Liver (tissue), 9 donors: ENCODE results near the gene MAN2C1. TPM values are rescaled to one million over a fixed set of nuclear protein-coding genes. Genes with fewer than 3 reads are reported as not detected.
"Not testable (repeated sequence)": the region's sequence is repeated elsewhere in the genome, so short reads cannot be mapped to it uniquely, and the experiment has no call there.

Source experiments
- DNase-seq: peaks from one replicate; pipeline ENCODE4 v3.0.0-alpha.2; 2017; ENCODE audit warnings: low spot score
- H3K27ac ChIP-seq, 2 donors: one replicate each; pipeline ENCODE4 v1.7.0; 2013; ENCODE audit warnings: inconsistent platforms in 2 of 2, low read length in 2 of 2, control low read depth in 1 of 2, low read depth in 1 of 2, mild to moderate bottlenecking in 1 of 2
- H3K27me3 ChIP-seq, 4 donors: one replicate each; pipeline versions ENCODE4 v1.6.1 to v1.7.0; 2013; ENCODE audit warnings: low read length in 3 of 4, inconsistent platforms in 1 of 4, mild to moderate bottlenecking in 1 of 4, moderate library complexity in 1 of 4; ENCODE audit not compliant: control insufficient read depth in 4 of 4, insufficient read depth in 4 of 4
- H3K36me3 ChIP-seq, 4 donors: one replicate each; pipeline versions ENCODE4 v1.6.1 to v1.7.0; 2013; ENCODE audit warnings: low read length in 3 of 4, mild to moderate bottlenecking in 3 of 4, low read depth in 1 of 4, moderate library complexity in 1 of 4; ENCODE audit not compliant: control insufficient read depth in 4 of 4, insufficient read depth in 3 of 4
- H3K4me1 ChIP-seq, 4 donors: one replicate each; pipeline versions ENCODE4 v1.6.1 to v1.7.0; 2013; ENCODE audit warnings: low read length in 3 of 4, mild to moderate bottlenecking in 3 of 4, moderate library complexity in 1 of 4; ENCODE audit not compliant: control insufficient read depth in 4 of 4, insufficient read depth in 4 of 4
- H3K4me3 ChIP-seq, 3 donors: one replicate each; pipeline versions ENCODE4 v1.6.1 to v1.7.0; 2013; ENCODE audit warnings: low read length in 3 of 3, control low read depth in 1 of 3, low read depth in 1 of 3, mild to moderate bottlenecking in 1 of 3
- H3K9ac ChIP-seq, 2 donors: one replicate each; pipeline ENCODE4 v1.7.0; 2013; ENCODE audit warnings: low read length in 2 of 2, mild to moderate bottlenecking in 2 of 2, moderate library complexity in 2 of 2, control low read depth in 1 of 2, low read depth in 1 of 2
- H3K9me3 ChIP-seq, 4 donors: one replicate each; pipeline versions ENCODE4 v1.6.1 to v1.7.0; 2013; ENCODE audit warnings: low read length in 3 of 4; ENCODE audit not compliant: control insufficient read depth in 4 of 4
- ATF3 ChIP-seq: IDR thresholded peaks from 2 replicates; pipeline ENCODE4 v1.6.1; 2016; ENCODE audit warnings: antibody characterized with exemption
- CTCF ChIP-seq: fragments of 150-350 bp; IDR thresholded peaks from 2 replicates; pipeline ENCODE4 v1.5.1; 2017; ENCODE audit warnings: improper control_type of control experiment, low read depth, low read length; ENCODE audit not compliant: missing input control
- EGR1 ChIP-seq, 2 donors: IDR thresholded peaks; 2 replicates each; pipeline ENCODE4 v1.6.1; 2016 to 2018; ENCODE audit warnings: antibody characterized with exemption in 2 of 2, low read depth in 2 of 2
- FOXA1 ChIP-seq: IDR thresholded peaks from 2 replicates; pipeline ENCODE4 v1.6.1; 2016; ENCODE audit warnings: antibody characterized with exemption
- FOXA2 ChIP-seq: IDR thresholded peaks from 2 replicates; pipeline ENCODE4 v1.6.1; 2016; ENCODE audit warnings: antibody characterized with exemption
- GABPA ChIP-seq, 2 donors: IDR thresholded peaks in 1 of 2; conservative IDR thresholded peaks in 1 of 2; 2 replicates each; pipeline ENCODE4 v1.6.1; 2016; ENCODE audit warnings: antibody characterized with exemption in 2 of 2, mild to moderate bottlenecking in 1 of 2, moderate library complexity in 1 of 2
- HNF4A ChIP-seq, 2 donors: conservative IDR thresholded peaks; 2 replicates each; pipeline ENCODE4 v1.6.1; 2016; ENCODE audit warnings: antibody characterized with exemption in 2 of 2, mild to moderate bottlenecking in 2 of 2
- HNF4G ChIP-seq: IDR thresholded peaks from 2 replicates; pipeline ENCODE4 v1.6.1; 2016; ENCODE audit warnings: antibody characterized with exemption
- JUND ChIP-seq, 2 donors: IDR thresholded peaks; 2 replicates each; pipeline ENCODE4 v1.6.1; 2016; ENCODE audit warnings: antibody characterized with exemption in 2 of 2
- MAX ChIP-seq: IDR thresholded peaks from 2 replicates; pipeline ENCODE4 v1.6.1; 2016; ENCODE audit warnings: antibody characterized with exemption
- NR2F2 ChIP-seq: IDR thresholded peaks from 2 replicates; pipeline ENCODE4 v1.6.1; 2016; ENCODE audit warnings: antibody characterized with exemption
- RAD21 ChIP-seq, 2 donors: IDR thresholded peaks; 2 replicates each; pipeline ENCODE4 v1.6.1; 2016; ENCODE audit warnings: antibody characterized with exemption in 2 of 2, mild to moderate bottlenecking in 2 of 2
- REST ChIP-seq: IDR thresholded peaks from 2 replicates; pipeline ENCODE4 v1.6.1; 2016; ENCODE audit warnings: antibody characterized with exemption, mild to moderate bottlenecking
- SP1 ChIP-seq: IDR thresholded peaks from 2 replicates; pipeline ENCODE4 v1.6.1; 2018; ENCODE audit warnings: antibody characterized with exemption, mild to moderate bottlenecking
- YY1 ChIP-seq: IDR thresholded peaks from 2 replicates; pipeline ENCODE4 v1.6.1; 2016; ENCODE audit warnings: antibody characterized with exemption, mild to moderate bottlenecking
- ZBTB33 ChIP-seq: IDR thresholded peaks from 2 replicates; pipeline ENCODE4 v1.6.1; 2016; ENCODE audit warnings: antibody characterized with exemption
- WGBS: extraction: QIAGEN DNeasy Blood & Tissue Kit; methylation state at CpG from one replicate; pipeline ENCODE4 v1.1.7; 2013; 5-methylcytosine and 5-hydroxymethylcytosine counted together
- polyA plus RNA-seq, 2 donors: library from polyadenylated mRNA; stranded (reverse) in 1 of 2; unstranded in 1 of 2; fragments of 200-250 nt in 1 of 2; fragments of >200 nt in 1 of 2; fragmentation: Nextera tagmentation in 1 of 2; extraction: Ambion mirVana in 1 of 2; gene quantifications; one replicate each; pipeline versions ENCODE4 v1.2.1 to v1.2.3, GENCODE V29; 2013 to 2015
- total RNA-seq, 2 donors: library from RNA; depleted of rRNA; stranded (reverse); fragments of >200 nt; gene quantifications; one replicate each; pipeline ENCODE4 v1.2.3, GENCODE V29; 2014
- donor health status: healthy.
- donor health status: healthy.
- donor health status: healthy.
- donor health status: healthy.
- donor health status: healthy.

Gene MAN2C1
- total and polyA plus RNA-seq, 4 donors, result 44.3 to 143 (median 59.6) TPM

- DNase-seq, result no peak
- Histone ChIP-seq H3K4me1 (peaks cover 0 to 18% (median 15%) of the 10 kb centered on the region in 4 donors), H3K4me3 (peak overlapping the region; percentile 76 to 98 (median 93)), H3K36me3 (peaks cover 0 to 9% (median 4%) of the 10 kb centered on the region in 4 donors), H3K9ac (peak overlapping the region; percentile 5 to 47), H3K27ac (no peak overlapping the region), H3K9me3 (no peaks in the 10 kb centered on the region), H3K27me3 (no peaks in the 10 kb centered on the region)
- 40% methylated on average over 3 of the region's 3 CpGs for WGBS
- TF ChIP-seq JUND (IDR thresholded peaks at IDR 0.05) (no peak), HNF4A (conservative IDR thresholded peaks at IDR 0.05) (no peak), NR2F2 (no peak)
These were observed 33.1 kb downstream of the MAN2C1 start for GRCh38 chr15:75335313-75335704.

- 94% methylated on average over 15 of the region's 15 CpGs for WGBS
- not testable (repeated sequence) for H3K27me3 ChIP-seq, DNase-seq, H3K9ac ChIP-seq, H3K36me3 ChIP-seq, H3K4me3 ChIP-seq, H3K27ac ChIP-seq, H3K9me3 ChIP-seq
- H3K4me1 ChIP-seq, result peaks cover 0 to 18% (median 15%) of the 10 kb centered on the region in 4 donors
These were observed 34.6 kb downstream of the MAN2C1 start for GRCh38 chr15:75333654-75334419.

GRCh38 chr15:75332093-75332492, 36.3 kb downstream of the MAN2C1 start:
- H3K4me3 ChIP-seq, H3K9ac ChIP-seq, DNase-seq, H3K27ac ChIP-seq, H3K27me3 ChIP-seq, H3K9me3 ChIP-seq, H3K36me3 ChIP-seq: not testable (repeated sequence)
- WGBS, result 76% methylated on average over 7 of the region's 7 CpGs
- peaks cover 0 to 18% (median 15%) of the 10 kb centered on the region in 4 donors for H3K4me1 ChIP-seq

- no peaks in the 10 kb centered on the region for H3K36me3 ChIP-seq
- no peak overlapping the region for H3K4me3 ChIP-seq
- no peak overlapping the region for H3K9ac ChIP-seq
- no peak for DNase-seq
- H3K27me3 ChIP-seq, result no peaks in the 10 kb centered on the region
- H3K27ac ChIP-seq, result no peak overlapping the region
- no peaks in the 10 kb centered on the region for H3K9me3 ChIP-seq
- WGBS, result 99% methylated on average over 2 of the region's 2 CpGs
- H3K4me1 ChIP-seq, result no peaks in the 10 kb centered on the region
- no peak for TF ChIP-seq GABPA (IDR thresholded peaks at IDR 0.05 in 1 of 2, conservative IDR thresholded peaks at IDR 0.05 in 1 of 2)
- TF ChIP-seq ZBTB33, result no peak
- no peak for TF ChIP-seq NR2F2
- no peak for TF ChIP-seq HNF4A (conservative IDR thresholded peaks at IDR 0.05)
- no peak for TF ChIP-seq SP1
- no peak for TF ChIP-seq HNF4G
- TF ChIP-seq EGR1 (IDR thresholded peaks at IDR 0.05; ENCODE audit: low read depth in 2 of 2), result no peak
- TF ChIP-seq MAX, result no peak
- no peak for TF ChIP-seq FOXA1
- no peak for TF ChIP-seq ATF3
- no peak for TF ChIP-seq YY1
- no peak for TF ChIP-seq REST
- no peak for TF ChIP-seq FOXA2
- no peak for TF ChIP-seq JUND (IDR thresholded peaks at IDR 0.05)
- no peak for TF ChIP-seq RAD21 (IDR thresholded peaks at IDR 0.05)
- TF ChIP-seq CTCF, result no peak
These were observed 38.8 kb downstream of the MAN2C1 start for GRCh38 chr15:75329571-75329970.
